ENCODE results near the gene ATP6V0A4.

DNA sequence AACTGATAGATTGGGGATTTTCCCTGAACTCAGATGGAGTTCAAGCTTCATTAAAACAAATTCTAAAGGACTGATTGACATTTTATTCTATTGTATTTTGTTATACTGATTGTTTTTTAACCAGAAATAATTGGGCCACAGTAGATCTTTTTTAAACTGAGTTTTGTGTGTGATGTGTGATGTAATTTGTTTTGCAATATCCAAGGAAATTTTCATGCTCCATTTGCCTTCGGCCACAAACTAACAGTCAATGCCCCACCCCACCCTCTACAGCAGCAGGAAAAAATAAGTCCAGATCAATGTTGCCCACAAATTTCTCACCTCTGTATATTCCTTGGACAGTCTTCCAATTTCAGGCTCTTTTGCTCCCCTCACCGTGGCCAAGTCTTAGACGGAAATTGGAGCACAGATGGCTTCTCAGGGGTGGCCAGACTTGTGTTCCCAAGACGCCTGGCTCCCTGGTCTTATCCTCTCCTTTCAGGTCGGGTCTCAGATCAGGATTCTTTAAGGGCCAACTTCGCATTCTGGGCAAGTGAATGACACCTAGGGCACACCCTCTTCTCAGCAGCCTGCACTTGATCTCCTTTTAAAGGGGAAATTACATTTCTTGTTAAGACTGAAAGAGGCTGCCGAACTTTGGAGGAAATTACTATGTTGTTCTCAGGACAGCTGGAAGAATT, 97.0 kb downstream of the ATP6V0A4 start, which contains the start of gene SVOPL:
- TF ChIP-seq SIN3A (IDR thresholded peaks at IDR 0.05; ENCODE audit: borderline replicate concordance, insufficient read depth, low read length) (no peak), TAF1 (IDR thresholded peaks at IDR 0.05; ENCODE audit: borderline replicate concordance, insufficient read depth, low read length) (no peak), POLR2AphosphoS5 (IDR thresholded peaks at IDR 0.05; ENCODE audit: low read depth, low read length) (no peak), FOXP2 (optimal IDR thresholded peaks at IDR 0.05; ENCODE audit: borderline replicate concordance, extremely low read depth, extremely low read length, insufficient read depth) (no peak)
- TF ChIP-seq, protein P1, sequence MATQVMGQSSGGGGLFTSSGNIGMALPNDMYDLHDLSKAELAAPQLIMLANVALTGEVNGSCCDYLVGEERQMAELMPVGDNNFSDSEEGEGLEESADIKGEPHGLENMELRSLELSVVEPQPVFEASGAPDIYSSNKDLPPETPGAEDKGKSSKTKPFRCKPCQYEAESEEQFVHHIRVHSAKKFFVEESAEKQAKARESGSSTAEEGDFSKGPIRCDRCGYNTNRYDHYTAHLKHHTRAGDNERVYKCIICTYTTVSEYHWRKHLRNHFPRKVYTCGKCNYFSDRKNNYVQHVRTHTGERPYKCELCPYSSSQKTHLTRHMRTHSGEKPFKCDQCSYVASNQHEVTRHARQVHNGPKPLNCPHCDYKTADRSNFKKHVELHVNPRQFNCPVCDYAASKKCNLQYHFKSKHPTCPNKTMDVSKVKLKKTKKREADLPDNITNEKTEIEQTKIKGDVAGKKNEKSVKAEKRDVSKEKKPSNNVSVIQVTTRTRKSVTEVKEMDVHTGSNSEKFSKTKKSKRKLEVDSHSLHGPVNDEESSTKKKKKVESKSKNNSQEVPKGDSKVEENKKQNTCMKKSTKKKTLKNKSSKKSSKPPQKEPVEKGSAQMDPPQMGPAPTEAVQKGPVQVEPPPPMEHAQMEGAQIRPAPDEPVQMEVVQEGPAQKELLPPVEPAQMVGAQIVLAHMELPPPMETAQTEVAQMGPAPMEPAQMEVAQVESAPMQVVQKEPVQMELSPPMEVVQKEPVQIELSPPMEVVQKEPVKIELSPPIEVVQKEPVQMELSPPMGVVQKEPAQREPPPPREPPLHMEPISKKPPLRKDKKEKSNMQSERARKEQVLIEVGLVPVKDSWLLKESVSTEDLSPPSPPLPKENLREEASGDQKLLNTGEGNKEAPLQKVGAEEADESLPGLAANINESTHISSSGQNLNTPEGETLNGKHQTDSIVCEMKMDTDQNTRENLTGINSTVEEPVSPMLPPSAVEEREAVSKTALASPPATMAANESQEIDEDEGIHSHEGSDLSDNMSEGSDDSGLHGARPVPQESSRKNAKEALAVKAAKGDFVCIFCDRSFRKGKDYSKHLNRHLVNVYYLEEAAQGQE (IDR thresholded peaks at IDR 0.05; ENCODE audit: insufficient read depth in 1 of 2, low read depth in 2 of 2, low read length in 2 of 2) = no peak
